GM12878 (cell line): ENCODE results near the gene ARHGEF38. TPM values are rescaled to one million over a fixed set of nuclear protein-coding genes. Genes with fewer than 3 reads are reported as not detected.
A peak's percentile ranks its signal among the peaks of the same experiment; 100 is the strongest.

Experiments
- BCLAF1 ChIP-seq: fragments of 450-650 bp; IDR thresholded peaks from 2 replicates; pipeline ENCODE4 v1.6.1; 2017; ENCODE audit warnings: antibody characterized with exemption, mild to moderate bottlenecking, moderate library complexity
- BHLHE40 ChIP-seq, 2 experiments: fragments of 450-650 bp in 1 of 2; IDR thresholded peaks; 2 replicates each; pipeline ENCODE4 v1.6.1; 2011 to 2017; ENCODE audit warnings: low read depth in 2 of 2, borderline replicate concordance in 1 of 2, improper control_type of control experiment in 1 of 2, low read length in 1 of 2, mild to moderate bottlenecking in 1 of 2
- CREB1 ChIP-seq: IDR thresholded peaks from 2 replicates; pipeline ENCODE4 v1.6.1; 2012; ENCODE audit warnings: low read depth, mild to moderate bottlenecking, inconsistent platforms
- E4F1 ChIP-seq: fragments of 450-650 bp; IDR thresholded peaks from 2 replicates; pipeline ENCODE4 v1.6.1; 2018; ENCODE audit warnings: borderline replicate concordance, mild to moderate bottlenecking; ENCODE audit not compliant: partially characterized antibody
- EED ChIP-seq: sonication (generic); IDR thresholded peaks from 2 replicates; pipeline ENCODE4 v1.6.1; 2016; ENCODE audit warnings: antibody characterized with exemption, low read depth
- EP300 ChIP-seq, 2 experiments: fragments of 150-350 bp in 1 of 2; IDR thresholded peaks; 2 replicates each; pipeline ENCODE4 v1.6.1; 2011 to 2012; ENCODE audit warnings: low read depth in 2 of 2, low read length in 2 of 2, borderline replicate concordance in 1 of 2, improper control_type of control experiment in 1 of 2, inconsistent platforms in 1 of 2; ENCODE audit not compliant: control insufficient read depth in 1 of 2
- ETV6 ChIP-seq, 2 experiments: fragments of 450-650 bp in 1 of 2; IDR thresholded peaks in 1 of 2; conservative IDR thresholded peaks in 1 of 2; 2 replicates each; pipeline ENCODE4 v1.6.1; 2014; ENCODE audit warnings: antibody characterized with exemption in 1 of 2, borderline replicate concordance in 1 of 2, low read depth in 1 of 2, mild to moderate bottlenecking in 1 of 2, moderate library complexity in 1 of 2
- PML ChIP-seq: IDR thresholded peaks from 2 replicates; pipeline ENCODE4 v1.6.1; 2012; ENCODE audit warnings: low read length, inconsistent platforms
- POLR2A ChIP-seq: IDR thresholded peaks from 2 replicates; pipeline ENCODE4 v1.6.1; 2011; ENCODE audit warnings: low read depth, mild to moderate bottlenecking, low read length
- RELB ChIP-seq: fragments of 450-650 bp; IDR thresholded peaks from 2 replicates; pipeline ENCODE4 v1.6.1; 2017; ENCODE audit warnings: low read depth, mild to moderate bottlenecking, moderate library complexity
- ZBTB4 ChIP-seq: fragments of 450-650 bp; formaldehyde crosslinking; IDR thresholded peaks from 2 replicates; pipeline ENCODE4 v1.4.0; 2022; ENCODE audit warnings: mild to moderate bottlenecking, moderate library complexity
- ZNF217 ChIP-seq: fragments of 450-650 bp; IDR thresholded peaks from 2 replicates; pipeline ENCODE4 v1.6.1; 2017; ENCODE audit warnings: antibody characterized with exemption, mild to moderate bottlenecking
- polyA plus RNA-seq, 11 experiments: library from polyadenylated mRNA; depleted of rRNA in 4 of 11; unstranded in 6 of 11; stranded (reverse) in 5 of 11; fragments of >200 nt; fragmentation: Nextera tagmentation in 4 of 11; fragmentation: Illumina TruSeq in 1 of 11; extraction: Ambion mirVana in 4 of 11; extraction: Trizol in 1 of 11; gene quantifications; 1 replicate in 1 of 11; 2 replicates in 10 of 11; pipeline versions ENCODE4 v1.2.1 to v1.2.3, GENCODE V29; 2011 to 2016; ENCODE audit warnings: inconsistent platforms in 2 of 11, missing spikeins in 2 of 11, low read depth in 1 of 11
- total RNA-seq, 4 experiments: library from RNA; depleted of rRNA in 3 of 4; stranded (reverse); fragments of >200 nt in 3 of 4; fragmentation: Illumina TruSeq in 1 of 4; extraction: Trizol in 1 of 4; gene quantifications; 2 replicates each; pipeline versions ENCODE4 v1.2.1 to v1.2.3, GENCODE V29; 2013 to 2021

The ARHGEF38 gene
- total and polyA plus RNA-seq, 10 of the 15 experiments (the other 5 are each of a cell fraction or from before 2014, with no cell fraction given) = 0.01 to 1.1 (median 0.09) TPM; not detected in 2

- TF ChIP-seq ETV6 (conservative IDR thresholded peaks at IDR 0.05 in 1 of 2, IDR thresholded peaks at IDR 0.05 in 1 of 2; ENCODE audit: borderline replicate concordance in 1 of 2, low read depth in 1 of 2) (no peak; a peak in 1 of 4 replicates), EED (peak; percentile 47; the same call in 1 of the 2 replicates), BHLHE40 (IDR thresholded peaks at IDR 0.05; ENCODE audit: borderline replicate concordance in 1 of 2, low read depth in 2 of 2, low read length in 1 of 2) (no peak), ZNF217 (peak; percentile 46; the same call in 1 of the 2 replicates), E4F1 (no peak), PML (no peak), EP300 (IDR thresholded peaks at IDR 0.05; ENCODE audit: borderline replicate concordance in 1 of 2, control insufficient read depth in 1 of 2, low read depth in 2 of 2, low read length in 2 of 2) (0 out of 4 replicates have a peak, but pooled peaks of 1 of the 2 experiments have one; percentile 58), RELB (peak; percentile 22; the same call in 1 of the 2 replicates), BCLAF1 (no peak), POLR2A (no peak), ZBTB4 (CRISPR knock-in tag) (no peak), CREB1 (no peak)
These were observed 53.1 kb downstream of the ARHGEF38 start (continued) for GRCh38 chr4:105605493-105605892.
